Ascending aorta (tissue), 2 donors: ENCODE measurements around the gene IRAK3. TPM values are rescaled to one million over a fixed set of nuclear protein-coding genes. Genes with fewer than 3 reads are reported as not detected.

Experiments used
- DNase-seq, 2 donors: peaks; one replicate each; pipeline ENCODE4 v3.0.0-alpha.2; 2019; ENCODE audit warnings: low spot score in 2 of 2
- H3K27ac ChIP-seq, 2 donors: fragments of 200-600 bp; sonication (generic); one replicate each; pipeline ENCODE4 v1.5.1; 2016 to 2017; ENCODE audit warnings: mild to moderate bottlenecking in 1 of 2
- H3K27me3 ChIP-seq: fragments of 200-600 bp; sonication (generic); one replicate; pipeline ENCODE4 v1.5.1; 2017
- H3K36me3 ChIP-seq, 2 donors: fragments of 200-600 bp; sonication (generic); one replicate each; pipeline ENCODE4 v1.5.1; 2016
- H3K4me1 ChIP-seq, 2 donors: fragments of 200-600 bp; sonication (generic); one replicate each; pipeline ENCODE4 v1.5.1; 2016 to 2017; ENCODE audit warnings: mild to moderate bottlenecking in 1 of 2
- H3K4me3 ChIP-seq, 2 donors: fragments of 200-600 bp; sonication (generic); one replicate each; pipeline ENCODE4 v1.5.1; 2016 to 2017; ENCODE audit warnings: mild to moderate bottlenecking in 1 of 2
- H3K9me3 ChIP-seq, 2 donors: fragments of 200-600 bp; sonication (generic); one replicate each; pipeline ENCODE4 v1.5.1; 2016
- CTCF ChIP-seq, 3 experiments: fragments of 200-600 bp in 2 of 3; fragments of 450-650 bp in 1 of 3; sonication (generic) in 2 of 3; IDR thresholded peaks; one replicate each; pipeline ENCODE4 v1.5.1; 2016 to 2019; ENCODE audit warnings: antibody characterized with exemption in 3 of 3, mild to moderate bottlenecking in 1 of 3, moderate library complexity in 1 of 3
- intact Hi-C: fragments of 100-400 bp; cut with DNase I; formaldehyde crosslinking; loops from one replicate; pipeline ENCODE4 v1.15.1; 2023
- total RNA-seq: library from RNA; depleted of rRNA; stranded (reverse); fragments of >200 nt; gene quantifications from one replicate; pipeline ENCODE4 v1.1.0, GENCODE V29; 2016

IRAK3 gene
- total RNA-seq, 1 donor from 2014 or later, result 35.9 TPM

GRCh38 chr12:66272650-66273049 lies 83.6 kb downstream of the IRAK3 start:
- intact Hi-C loops, result no loop called here
- no peaks in the 10 kb centered on the region for H3K36me3 ChIP-seq
- no peak overlapping the region for H3K27ac ChIP-seq
- H3K27me3 ChIP-seq, result no peaks in the 10 kb centered on the region
- H3K9me3 ChIP-seq, result no peaks in the 10 kb centered on the region
- H3K4me1 ChIP-seq, result no peaks in the 10 kb centered on the region
- no peak for DNase-seq
- H3K4me3 ChIP-seq, result no peak overlapping the region
- no peak for TF ChIP-seq CTCF (IDR thresholded peaks at IDR 0.05)

- H3K9me3 ChIP-seq, result no peaks in the 10 kb centered on the region
- no peak overlapping the region for H3K4me3 ChIP-seq
- H3K27me3 ChIP-seq, result no peaks in the 10 kb centered on the region
- no peaks in the 10 kb centered on the region for H3K4me1 ChIP-seq
- no peak for DNase-seq
- H3K36me3 ChIP-seq, result no peaks in the 10 kb centered on the region
- TF ChIP-seq CTCF (IDR thresholded peaks at IDR 0.05), result no peak
- no peak overlapping the region for H3K27ac ChIP-seq
- intact Hi-C loops, result no loop called here
These were observed 84.1 kb downstream of the IRAK3 start for GRCh38 chr12:66273147-66273546.

GRCh38 chr12:66275040-66275439 lies 86.0 kb downstream of the IRAK3 start:
- no peak overlapping the region for H3K4me3 ChIP-seq
- no peaks in the 10 kb centered on the region for H3K36me3 ChIP-seq
- no peaks in the 10 kb centered on the region for H3K4me1 ChIP-seq
- H3K27ac ChIP-seq, result no peak overlapping the region
- no peaks in the 10 kb centered on the region for H3K27me3 ChIP-seq
- H3K9me3 ChIP-seq, result no peaks in the 10 kb centered on the region
- no peak for DNase-seq
- intact Hi-C loops, result no loop called here
- TF ChIP-seq CTCF (IDR thresholded peaks at IDR 0.05), result no peak

GRCh38 chr12:66279123-66279712 lies 90.2 kb downstream of the IRAK3 start:
- DNase-seq, result no peak
- no peaks in the 10 kb centered on the region for H3K4me1 ChIP-seq
- H3K27ac ChIP-seq, result no peak overlapping the region
- no peak overlapping the region for H3K4me3 ChIP-seq
- TF ChIP-seq CTCF (IDR thresholded peaks at IDR 0.05), result peak in 1 of 3 experiments; percentile 36
- H3K27me3 ChIP-seq, result no peaks in the 10 kb centered on the region
- intact Hi-C loops, result no loop called here
- H3K9me3 ChIP-seq, result no peaks in the 10 kb centered on the region
- no peaks in the 10 kb centered on the region for H3K36me3 ChIP-seq

GRCh38 chr12:66280561-66280960 lies 91.5 kb downstream of the IRAK3 start:
- intact Hi-C loops, result no loop called here
- no peak for TF ChIP-seq CTCF (IDR thresholded peaks at IDR 0.05)
- no peak overlapping the region for H3K27ac ChIP-seq
- H3K27me3 ChIP-seq, result no peaks in the 10 kb centered on the region
- H3K9me3 ChIP-seq, result no peaks in the 10 kb centered on the region
- no peaks in the 10 kb centered on the region for H3K36me3 ChIP-seq
- H3K4me3 ChIP-seq, result no peak overlapping the region
- H3K4me1 ChIP-seq, result no peaks in the 10 kb centered on the region
- DNase-seq, result no peak

- Histone ChIP-seq H3K27ac (no peak overlapping the region), H3K4me1 (no peaks in the 10 kb centered on the region), H3K9me3 (no peaks in the 10 kb centered on the region), H3K4me3 (no peak overlapping the region), H3K36me3 (no peaks in the 10 kb centered on the region), H3K27me3 (no peaks in the 10 kb centered on the region)
- TF ChIP-seq CTCF (IDR thresholded peaks at IDR 0.05), result no peak
- DNase-seq, result no peak
- intact Hi-C loops, result no loop called here
These were observed 93.2 kb downstream of the IRAK3 start for GRCh38 chr12:66282244-66282643.
